NCI-H82 treated with DMSO at 0.1 percent for 48 hours (cell line): ENCODE results near the gene HSF2.
A peak's percentile ranks its signal among the peaks of the same experiment; 100 is the strongest.

Experiments used
- DNase-seq: peaks from one replicate; lab custom pipeline; 2025; ENCODE audit not compliant: unreplicated experiment; lab: John Stamatoyannopoulos, UW

Gene HSF2

GRCh38 chr6:122399348-122400120, at the start of gene HSF2:
Gene HSF2, plus strand, starts transcription at chr6:122399652. Its CDS starts 86 bp downstream, at chr6:122399738.
- DNase-seq = peak; percentile 93

GRCh38 chr6:122352981-122353664, 46.3 kb upstream of the HSF2 start:
- no peak for DNase-seq

- no peak for DNase-seq
These were observed 38.6 kb upstream of the HSF2 start for GRCh38 chr6:122360809-122361208.

DNA sequence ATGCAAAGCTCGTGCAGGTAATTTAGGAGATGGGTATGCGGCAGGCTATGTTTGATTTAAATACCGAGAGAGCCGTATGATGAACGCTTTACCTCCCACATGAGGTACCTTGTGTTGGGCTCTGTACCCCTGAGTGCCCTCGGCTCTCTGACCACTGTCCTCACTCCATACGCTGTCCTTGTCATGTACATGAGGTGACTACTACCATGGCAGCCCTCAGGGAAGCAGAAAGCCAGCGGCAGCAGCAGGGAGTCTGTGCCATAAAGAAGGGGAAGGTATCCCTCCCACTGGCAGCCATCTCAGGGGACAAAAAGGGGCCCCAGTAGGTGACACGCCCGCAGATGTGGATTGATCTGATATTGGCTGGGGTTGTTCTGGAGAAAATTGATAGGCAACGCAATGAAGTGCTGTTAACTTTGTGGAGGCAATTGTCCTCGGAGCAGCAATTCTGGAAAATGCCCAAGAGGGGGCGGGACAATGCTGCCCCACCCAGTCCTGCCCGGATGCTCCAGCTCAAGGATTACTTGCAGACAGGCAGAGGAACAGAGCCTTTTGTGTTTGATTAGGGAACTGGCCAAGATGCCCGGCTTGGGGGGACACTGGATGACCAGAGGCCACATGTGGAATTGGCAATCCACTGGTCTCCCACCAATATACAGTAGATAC, 38.0 kb upstream of the HSF2 start:
- DNase-seq = no peak

DNA sequence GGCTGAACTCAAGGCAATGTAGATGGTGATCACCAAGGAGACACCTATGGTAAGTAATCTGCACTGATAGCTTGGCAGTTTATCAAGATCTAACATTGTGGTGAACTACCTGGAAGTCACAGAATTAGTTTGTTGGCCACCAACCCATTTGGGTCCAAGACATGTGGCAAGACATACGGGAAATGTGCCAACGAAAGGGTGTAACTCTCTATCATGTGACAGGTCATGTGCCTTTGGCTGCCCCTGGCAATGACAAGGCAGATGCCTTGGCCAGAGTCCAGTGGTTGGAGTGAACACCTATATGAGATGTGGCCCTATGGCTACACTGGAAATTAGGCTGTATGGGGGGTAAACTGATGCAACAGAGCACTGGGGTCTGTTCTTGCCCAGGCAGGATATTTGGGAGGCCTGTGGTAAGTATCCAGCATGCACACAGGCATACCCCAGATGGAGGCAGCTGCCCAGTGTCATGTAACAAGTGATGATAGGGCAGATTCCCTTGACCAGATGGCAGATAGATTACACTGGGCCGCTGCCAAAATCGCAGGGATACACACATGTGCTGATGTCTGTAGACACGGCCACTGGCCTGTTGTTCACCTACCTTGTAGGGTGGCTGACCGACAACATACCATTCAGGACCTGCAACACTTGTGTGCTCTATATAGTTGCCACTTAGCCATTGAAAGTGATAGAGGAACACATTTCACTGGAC, 35.5 kb upstream of the HSF2 start:
- DNase-seq = peak; percentile 56

DNA sequence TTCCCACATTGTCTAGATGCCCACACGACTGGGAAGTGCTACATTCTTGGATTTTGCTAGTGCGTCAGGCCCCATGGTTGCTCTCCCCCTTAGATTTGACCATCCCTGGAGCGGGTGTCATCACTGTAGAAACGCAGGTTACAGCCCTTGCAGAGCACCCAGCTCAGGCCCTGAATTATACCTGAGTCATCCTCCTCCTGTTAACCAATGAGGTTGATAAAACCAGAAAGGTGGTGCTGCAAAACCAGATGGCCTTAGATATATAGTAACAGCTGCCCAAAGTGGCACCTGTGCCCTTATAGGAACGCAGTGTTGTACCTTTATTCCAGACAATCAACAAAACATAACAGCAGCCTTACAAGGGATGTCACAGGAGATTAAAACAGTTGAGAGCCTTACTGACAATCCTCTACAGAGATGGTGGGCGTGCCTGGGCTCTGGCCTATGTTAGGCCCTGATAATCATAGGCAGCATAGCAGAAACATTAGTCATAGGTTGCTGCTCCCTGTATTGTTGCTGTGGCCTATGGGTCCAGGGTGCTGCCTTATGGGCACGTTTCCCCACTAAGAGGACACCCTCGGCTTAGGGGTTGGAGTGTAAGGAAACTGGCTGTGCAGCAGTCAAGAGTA, 33.6 kb upstream of the HSF2 start:
- DNase-seq = no peak

- DNase-seq = no peak
These were observed 32.3 kb upstream of the HSF2 start for GRCh38 chr6:122367171-122367570.

GRCh38 chr6:122369536-122369935, 29.9 kb upstream of the HSF2 start:
- DNase-seq = no peak

DNA sequence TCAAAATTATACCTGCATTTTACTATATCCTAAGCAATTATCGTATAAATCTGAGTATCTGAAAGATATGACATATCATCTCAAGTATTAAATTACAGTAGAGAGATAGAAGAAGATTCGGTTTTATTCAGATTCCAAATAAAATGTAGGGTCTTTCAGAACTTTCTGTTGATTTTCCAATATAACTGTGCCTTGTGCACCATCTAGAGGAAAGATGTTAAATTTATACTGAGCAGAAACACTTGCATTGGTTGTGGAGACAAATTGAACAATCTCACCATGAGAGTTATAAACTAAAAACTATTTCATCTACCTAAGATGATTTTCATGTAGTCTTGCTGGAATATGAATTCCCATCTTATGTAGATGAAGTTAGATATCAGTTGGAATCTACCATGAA, 26.8 kb upstream of the HSF2 start:
- no peak for DNase-seq

GRCh38 chr6:122374307-122374706, 25.1 kb upstream of the HSF2 start:
- no peak for DNase-seq

GRCh38 chr6:122376246-122376645, 23.2 kb upstream of the HSF2 start:
- DNase-seq = no peak

- peak; percentile 36 for DNase-seq
These were observed 17.8 kb upstream of the HSF2 start for GRCh38 chr6:122381494-122382265.

DNA sequence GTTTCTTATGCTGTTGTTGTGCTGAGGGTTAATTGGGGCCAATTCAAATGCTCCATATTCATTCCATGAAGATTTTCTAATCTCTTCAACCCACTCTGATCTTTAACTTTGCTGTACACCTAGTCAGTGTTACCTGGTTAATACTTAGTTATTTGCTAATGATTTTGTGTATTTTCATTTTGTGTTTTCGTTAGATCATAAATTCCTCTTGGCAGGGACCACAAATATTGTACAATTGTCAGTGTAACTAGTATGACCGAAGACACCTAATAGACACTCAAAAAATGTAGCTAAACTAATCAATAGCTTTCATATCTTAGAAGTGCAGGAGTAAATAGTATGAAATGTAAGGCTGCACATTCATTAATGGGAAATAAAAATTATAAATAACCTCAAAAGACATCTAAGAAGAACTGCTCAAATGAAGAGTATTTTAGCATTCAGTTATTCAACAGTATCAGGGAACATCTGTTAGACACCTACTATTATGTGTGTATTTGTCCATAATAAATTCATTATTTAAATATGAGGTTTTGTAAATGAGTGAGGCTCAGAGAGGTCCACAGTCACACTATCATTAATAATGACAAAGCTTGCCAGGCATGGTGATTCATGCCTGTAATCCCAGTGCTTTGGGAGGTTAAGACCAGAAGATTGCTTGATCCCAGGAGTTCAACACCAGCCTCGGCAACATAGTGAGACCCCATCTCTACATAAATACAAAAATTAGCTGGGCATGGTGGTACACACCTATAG, 13.4 kb upstream of the HSF2 start:
- no peak for DNase-seq

DNA sequence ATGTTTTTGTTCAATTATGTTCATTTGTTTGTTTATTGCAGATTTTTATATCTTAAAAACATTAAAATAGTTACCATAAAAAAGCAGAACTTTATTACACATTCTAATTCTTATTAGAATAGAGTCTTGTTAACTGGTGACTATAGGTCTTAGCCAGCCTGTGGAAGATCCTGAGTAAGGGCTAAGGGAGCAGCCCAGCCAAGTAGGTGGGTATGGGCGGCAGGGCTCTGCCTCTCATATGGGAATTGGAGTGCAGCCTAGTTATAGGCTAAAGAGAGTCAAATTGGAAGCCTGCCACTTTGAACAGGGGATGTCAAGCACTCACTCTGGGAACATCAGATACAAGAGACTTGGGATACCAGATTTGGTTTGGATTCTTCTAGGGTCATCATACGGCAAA, 10.5 kb upstream of the HSF2 start:
- DNase-seq = no peak

- DNase-seq = no peak
These were observed 9.6 kb upstream of the HSF2 start for GRCh38 chr6:122389704-122390372.

DNA sequence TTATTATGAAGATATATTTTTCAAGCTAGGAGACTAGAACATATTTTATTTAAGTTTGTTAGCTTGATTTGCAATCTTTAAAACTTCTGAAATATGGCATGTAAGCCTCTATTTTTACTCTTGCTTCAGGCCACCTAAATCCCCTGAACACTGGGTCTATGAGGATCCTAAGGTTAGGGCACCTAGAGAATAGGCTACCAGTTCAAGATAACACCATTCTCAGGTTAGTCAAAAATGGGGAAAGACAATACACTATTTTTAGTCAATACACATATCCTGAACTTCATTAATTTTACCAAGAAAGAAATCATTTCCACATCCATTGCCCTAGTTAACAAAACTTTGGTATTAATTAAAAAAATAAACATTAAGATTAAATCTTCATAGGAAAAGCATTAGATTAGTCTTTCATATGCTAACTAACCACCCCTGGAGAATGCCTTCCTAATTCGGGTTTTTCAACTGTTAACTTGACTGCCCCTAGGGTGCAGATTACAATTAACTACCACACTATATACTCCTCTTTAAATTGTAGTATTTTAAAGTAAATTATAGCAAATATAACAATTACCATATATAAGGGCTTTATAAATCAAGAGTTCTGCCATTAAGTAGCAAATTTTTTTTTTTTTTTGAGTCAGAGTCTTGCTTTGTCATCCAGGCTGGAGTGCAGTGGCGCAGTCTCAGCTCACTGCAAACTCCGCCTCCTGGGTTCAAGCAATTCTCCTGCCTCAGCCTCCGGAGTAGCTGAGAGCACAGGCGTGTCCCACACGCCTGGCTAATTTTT, 6.7 kb upstream of the HSF2 start:
- no peak for DNase-seq

DNA sequence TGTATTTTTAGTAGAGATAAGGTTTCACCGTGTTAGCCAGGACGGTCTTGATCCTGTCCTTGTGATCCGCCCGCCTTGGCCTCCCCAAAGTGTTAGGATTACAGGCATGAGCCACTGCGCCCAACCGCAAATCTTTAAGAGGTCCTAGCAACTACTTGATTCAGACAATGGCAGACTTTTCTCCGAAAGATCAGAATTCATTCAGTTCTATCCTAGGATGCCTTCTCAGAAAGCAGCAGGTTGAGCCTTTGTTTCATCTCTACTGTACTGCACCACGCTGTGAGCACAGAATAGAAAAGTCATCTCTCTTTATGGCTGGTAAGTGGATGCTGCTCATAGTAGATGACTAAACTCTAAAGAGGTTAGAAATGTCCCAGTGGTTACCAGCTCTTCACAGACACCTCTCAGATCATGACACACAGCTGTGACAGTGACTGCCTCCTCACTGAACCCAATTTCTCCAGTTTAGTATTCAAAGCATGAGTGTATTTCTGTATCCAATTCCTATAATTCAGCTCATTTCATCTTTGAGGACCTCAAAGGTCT, 6.0 kb upstream of the HSF2 start:
- no peak for DNase-seq

DNA sequence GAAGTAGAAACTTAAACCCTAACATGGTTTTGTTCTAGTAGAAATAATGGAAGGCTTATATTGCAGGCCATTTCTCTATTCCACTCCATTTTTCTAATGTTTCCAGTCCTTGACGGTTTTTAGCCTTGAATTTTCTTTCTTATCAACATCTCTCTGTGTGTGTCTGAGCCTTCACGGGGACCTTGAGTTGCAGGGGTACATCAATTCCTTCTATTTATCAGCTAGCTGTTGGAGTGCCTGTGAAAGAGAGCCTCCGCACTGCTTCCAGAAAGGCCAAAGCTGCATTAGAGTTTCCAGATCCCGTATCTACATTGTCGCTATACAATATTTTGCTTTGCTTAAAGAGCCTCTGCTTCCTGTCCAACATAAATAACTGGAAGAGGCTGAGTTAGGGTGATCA, 5.4 kb upstream of the HSF2 start:
- no peak for DNase-seq
